Fibroblast of lung (primary cell): Measurements from ENCODE around the gene PLOD2.

ENCODE experiments used
- EZH2 ChIP-seq: IDR thresholded peaks from 2 replicates; pipeline ENCODE4 v1.5.1; 2012; ENCODE audit warnings: low read length, control low read depth, mild to moderate bottlenecking; ENCODE audit errors: missing control alignments
- TF ChIP-seq, protein P1 (sequence below), 2 donors: IDR thresholded peaks in 1 of 2; conservative IDR thresholded peaks in 1 of 2; 1 replicate in 1 of 2; 2 replicates in 1 of 2; pipeline ENCODE4 v1.5.1; 2011 to 2012; ENCODE audit warnings: low read length in 2 of 2, control low read depth in 1 of 2, inconsistent platforms in 1 of 2, low read depth in 1 of 2, mild to moderate bottlenecking in 1 of 2

DNA sequence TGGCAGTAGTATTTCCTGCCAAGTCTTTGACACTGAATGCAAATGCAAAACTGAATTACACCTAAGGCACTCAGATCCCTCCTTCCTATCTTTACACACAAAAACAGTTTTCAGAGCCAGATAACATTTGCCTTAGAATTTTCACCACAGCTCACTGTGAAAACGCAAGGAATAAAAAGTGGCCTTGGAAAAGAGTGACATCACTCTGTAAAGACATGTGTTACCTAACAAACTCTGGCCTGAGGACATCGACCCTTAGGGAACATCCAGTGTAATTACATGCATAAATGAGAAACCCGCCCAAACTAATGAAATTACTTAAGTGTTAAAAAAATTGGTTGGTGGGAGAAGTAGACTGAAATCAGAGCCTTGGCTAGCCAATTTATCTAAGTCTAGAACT lies 88.9 kb downstream of the PLOD2 start:
- TF ChIP-seq, protein P1, sequence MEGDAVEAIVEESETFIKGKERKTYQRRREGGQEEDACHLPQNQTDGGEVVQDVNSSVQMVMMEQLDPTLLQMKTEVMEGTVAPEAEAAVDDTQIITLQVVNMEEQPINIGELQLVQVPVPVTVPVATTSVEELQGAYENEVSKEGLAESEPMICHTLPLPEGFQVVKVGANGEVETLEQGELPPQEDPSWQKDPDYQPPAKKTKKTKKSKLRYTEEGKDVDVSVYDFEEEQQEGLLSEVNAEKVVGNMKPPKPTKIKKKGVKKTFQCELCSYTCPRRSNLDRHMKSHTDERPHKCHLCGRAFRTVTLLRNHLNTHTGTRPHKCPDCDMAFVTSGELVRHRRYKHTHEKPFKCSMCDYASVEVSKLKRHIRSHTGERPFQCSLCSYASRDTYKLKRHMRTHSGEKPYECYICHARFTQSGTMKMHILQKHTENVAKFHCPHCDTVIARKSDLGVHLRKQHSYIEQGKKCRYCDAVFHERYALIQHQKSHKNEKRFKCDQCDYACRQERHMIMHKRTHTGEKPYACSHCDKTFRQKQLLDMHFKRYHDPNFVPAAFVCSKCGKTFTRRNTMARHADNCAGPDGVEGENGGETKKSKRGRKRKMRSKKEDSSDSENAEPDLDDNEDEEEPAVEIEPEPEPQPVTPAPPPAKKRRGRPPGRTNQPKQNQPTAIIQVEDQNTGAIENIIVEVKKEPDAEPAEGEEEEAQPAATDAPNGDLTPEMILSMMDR (conservative IDR thresholded peaks at IDR 0.05 in 1 of 2, IDR thresholded peaks at IDR 0.05 in 1 of 2; ENCODE audit: low read depth in 1 of 2, low read length in 2 of 2): no peak
- TF ChIP-seq EZH2: no peak
